IPS DF 4.7 (cell line): ENCODE measurements around the gene PID1.
"Not testable (repeated sequence)": the region's sequence is repeated elsewhere in the genome, so short reads cannot be mapped to it uniquely, and the experiment has no call there.

ENCODE experiments used
- DNase-seq: peaks from one replicate; pipeline ENCODE4 v3.0.0-alpha.2; 2013; ENCODE audit warnings: low spot score; ENCODE audit errors: extremely low read depth

The PID1 gene

DNA sequence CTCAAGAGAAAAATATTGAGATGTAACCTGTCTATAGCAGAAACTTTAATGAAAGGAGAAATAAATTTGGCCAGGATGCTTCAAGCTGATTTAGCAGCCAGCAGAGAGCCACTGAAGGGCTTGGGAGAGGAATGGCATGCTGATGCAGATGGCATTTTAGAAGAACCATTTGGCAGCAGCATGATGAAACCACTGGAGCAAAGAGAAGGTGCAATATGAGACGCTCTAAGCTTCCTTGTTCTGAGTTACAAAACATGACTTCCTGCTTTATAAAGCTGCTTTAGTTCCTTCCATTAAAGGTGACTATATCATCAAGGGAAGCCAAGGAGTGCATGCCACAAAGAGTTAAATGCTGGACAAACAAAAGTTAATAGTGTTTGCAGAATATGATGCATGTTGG is 189.7 kb downstream of the PID1 start:
- DNase-seq, result no peak

DNA sequence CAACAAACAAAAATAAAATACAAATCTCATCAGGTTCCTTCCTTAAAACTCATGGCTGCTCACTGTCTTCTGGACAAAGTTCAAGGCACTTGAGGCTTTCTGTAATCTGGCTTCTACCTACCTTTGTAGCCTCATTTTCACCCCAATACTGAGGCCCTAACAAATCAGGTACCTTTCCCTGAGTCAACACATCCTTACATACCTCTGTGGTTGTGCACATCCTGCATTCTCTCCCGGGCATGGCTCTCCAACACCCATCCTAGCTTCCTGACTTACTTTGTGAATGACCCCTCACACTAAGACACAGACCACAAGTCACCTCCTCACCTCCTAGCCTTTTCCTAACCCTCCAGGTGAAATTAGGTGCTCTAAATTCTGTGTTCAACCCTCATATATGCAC is 190.9 kb downstream of the PID1 start:
- no peak for DNase-seq

DNA sequence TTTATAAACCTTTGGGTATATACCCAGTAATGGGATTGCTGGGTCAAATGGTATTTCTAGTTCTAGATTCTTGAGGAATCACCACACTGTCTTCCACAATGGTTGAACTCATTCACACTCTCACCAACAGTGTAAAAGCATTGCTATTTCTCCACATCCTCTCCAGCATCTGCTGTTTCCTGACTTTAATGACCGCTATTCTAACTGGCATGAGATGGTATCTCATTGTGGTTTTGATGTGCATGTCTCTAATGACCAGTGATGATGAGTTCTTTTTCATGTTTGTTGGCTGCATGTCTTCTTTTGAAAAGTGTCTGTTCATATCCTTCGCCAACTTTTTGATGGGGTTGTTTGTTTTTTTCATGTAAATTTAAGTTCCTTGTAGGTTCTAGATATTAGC is 194.2 kb downstream of the PID1 start:
- DNase-seq, result not testable (repeated sequence)

DNA sequence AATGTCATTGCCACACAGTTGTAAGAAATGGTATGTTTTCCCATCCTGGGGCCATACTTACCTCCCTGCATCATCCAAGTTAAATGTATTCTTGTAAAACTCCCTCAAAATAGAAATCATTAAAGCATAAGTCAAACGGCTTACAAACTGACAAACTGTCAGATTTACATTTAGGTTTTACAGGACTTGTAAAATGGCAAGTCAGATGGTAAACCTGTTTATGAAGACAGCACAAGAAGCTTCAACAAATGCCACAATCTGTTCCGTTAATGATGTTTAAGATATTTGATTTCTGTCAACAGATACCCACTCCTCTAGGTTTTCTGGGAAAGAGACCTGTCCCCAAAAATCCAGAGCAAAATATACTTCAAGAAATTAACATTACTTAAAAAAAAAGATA is 197.2 kb downstream of the PID1 start:
- no peak for DNase-seq

DNA sequence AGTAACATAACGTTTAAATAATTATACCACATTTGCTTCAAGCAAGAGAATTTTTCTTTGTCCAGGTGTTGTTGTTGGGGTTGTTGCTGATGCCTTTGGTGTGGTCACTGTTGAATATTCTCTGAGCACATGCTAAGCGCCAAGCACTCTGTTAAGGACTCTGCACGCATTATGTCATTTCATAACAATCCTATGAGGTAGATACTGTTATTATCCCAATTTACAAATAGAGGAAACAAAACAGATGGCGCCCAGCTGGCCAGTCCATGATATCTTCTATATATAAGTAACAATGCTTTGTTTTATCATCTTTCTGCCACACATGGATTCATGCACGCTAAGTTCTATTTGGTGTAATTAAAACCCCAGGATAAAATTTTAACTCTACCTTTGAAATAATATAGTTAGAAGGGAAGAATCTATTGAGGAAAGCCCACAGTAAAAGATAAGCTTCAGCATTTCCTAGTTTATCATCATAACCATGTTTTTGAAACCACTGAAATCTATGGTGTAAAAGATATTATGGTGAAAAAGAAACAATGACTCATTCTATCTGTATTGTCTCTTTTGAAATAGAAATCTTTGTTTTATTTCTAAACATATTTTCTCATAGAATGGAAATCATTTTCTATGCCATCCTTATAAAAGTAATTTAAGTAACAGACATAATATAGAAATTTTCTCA is 199.7 kb downstream of the PID1 start:
- no peak for DNase-seq

DNA sequence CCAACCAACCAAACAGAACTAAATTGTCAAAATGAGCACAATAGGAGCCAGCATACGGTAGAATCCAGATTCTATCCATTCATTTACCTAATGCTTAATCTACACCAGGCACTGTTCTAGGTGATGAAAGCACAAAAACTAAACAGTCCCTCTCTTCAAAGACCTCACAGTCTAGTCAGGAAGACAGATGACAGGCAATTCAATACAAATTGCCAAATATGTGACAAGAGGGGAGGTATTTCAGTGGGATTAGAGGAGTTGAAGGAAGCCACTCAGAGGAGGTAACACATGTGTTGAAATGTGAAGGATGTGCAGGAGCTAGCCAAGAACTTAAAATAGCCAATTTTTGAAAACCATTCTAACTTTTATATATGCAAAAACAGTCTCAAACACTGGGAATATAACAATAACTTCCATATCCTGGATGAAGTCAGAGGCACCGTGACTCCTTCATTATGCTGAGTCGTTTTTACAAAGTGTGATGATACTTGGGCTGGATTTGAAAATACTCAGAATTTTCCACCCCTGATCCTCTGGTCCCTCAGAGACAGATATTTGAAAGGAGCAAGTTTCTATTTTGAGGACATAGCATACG is 204.9 kb downstream of the PID1 start:
- no peak for DNase-seq

DNA sequence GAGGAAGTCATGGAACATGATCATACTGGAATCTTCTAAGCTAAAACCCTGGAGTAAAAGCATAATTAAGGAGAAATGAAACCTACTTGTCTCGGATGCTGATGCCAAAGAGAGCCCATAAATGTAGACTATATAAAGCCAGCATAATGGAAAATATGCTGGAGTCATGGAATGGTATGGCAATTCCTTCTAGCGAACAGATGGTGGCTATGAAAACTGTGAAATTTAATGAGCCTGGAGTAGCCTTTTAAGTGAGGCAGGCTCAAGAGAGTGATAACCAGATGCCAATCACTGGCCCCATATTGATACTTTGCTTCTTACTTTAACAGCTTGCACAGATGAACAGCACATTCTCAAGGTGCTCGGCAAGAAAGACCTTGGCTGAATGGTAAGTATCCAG is 206.3 kb downstream of the PID1 start:
- DNase-seq, result no peak

DNA sequence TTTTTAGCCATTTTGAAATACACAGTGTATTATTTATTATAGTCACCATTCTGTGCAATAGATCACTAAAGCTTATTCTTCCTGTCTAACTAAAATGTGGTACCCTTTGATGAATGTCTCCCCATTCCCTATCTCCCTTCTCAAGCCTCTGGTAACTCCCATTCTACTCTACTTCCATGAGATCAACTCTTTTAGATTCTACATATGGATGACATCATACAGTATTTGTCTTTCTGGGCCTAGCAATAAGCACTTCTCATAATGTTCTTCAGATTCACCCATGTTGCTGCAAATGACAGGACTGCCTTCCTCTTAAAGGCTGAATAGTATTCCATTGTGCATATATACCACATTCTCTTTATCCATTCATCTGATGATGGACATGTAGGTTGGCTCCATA is 210.9 kb downstream of the PID1 start:
- DNase-seq, result no peak

DNA sequence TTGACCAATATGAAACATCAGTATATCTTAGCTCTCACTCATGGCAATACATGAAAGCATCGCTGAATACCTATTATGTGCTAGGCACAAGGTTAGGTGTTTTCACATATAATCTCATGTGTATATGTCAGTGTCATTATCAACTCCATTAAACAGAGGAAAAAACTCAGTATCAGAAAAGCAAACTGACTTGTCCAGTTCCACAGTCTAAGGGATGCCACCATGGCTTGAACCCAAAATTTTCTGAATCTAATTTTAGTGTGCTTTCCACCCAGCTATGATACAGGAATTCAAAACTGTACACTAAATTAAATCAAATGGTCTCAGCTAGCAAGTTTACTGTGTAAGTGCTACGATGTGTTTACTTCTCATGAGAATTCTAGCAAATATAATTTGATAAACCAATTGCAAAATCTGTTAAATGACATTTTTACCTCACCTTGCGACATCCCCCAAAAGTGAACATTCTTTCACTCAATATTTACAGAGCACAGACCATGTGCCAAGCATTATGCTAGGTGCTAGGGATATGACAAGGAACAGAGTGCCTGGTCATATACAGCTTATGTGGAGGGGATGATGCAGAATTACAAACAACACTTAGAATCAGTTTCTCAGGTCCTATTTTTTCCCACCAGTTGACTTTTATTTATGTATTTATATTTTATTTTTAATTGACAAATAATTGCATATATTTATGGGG is 211.6 kb downstream of the PID1 start:
- no peak for DNase-seq

DNA sequence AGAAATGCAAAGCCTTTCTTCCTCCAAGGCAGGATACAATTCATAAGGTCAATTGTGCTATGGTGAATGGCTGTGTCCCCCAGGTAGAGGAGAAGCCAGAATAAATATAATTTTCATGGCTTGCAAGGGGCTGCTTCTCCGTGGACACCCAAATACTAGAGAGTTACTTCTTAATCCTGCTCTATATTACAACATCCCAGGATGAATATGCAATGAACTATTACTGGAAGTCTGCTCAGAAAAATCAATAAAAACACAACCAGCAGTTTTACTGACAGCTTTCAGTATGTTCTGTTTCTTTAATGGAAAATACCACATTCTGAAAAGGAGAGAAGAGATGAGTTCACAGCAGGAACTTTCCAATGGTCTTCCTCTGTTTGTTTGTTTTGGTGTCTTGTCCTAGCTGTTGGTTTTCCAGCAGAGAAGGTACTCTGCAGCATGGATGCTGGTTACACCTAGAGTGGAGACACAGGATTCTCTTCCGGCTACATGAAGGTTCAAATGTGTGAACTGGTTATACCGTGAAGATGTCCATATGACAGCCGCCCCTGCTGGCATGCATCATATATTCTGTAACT is 213.0 kb downstream of the PID1 start:
- no peak for DNase-seq

DNA sequence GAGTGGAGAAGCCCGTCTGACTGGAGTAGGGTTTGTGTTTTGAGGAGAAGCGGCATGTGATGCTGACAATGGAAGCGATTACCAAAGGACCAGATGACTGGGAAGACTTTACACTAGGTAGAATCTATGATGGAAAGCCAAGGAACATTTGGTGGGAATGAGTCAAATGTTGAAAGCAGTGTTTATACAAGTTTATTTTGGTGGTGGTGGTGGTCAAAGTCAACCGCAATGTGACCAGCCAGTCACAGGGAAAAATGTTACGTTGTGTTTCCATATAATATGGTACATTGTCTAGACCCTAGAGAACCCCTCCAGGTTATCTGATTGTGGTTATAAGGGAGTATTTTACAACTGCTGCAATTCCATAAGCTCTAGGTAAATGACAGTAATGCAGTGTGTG is 216.8 kb downstream of the PID1 start:
- DNase-seq, result no peak

DNA sequence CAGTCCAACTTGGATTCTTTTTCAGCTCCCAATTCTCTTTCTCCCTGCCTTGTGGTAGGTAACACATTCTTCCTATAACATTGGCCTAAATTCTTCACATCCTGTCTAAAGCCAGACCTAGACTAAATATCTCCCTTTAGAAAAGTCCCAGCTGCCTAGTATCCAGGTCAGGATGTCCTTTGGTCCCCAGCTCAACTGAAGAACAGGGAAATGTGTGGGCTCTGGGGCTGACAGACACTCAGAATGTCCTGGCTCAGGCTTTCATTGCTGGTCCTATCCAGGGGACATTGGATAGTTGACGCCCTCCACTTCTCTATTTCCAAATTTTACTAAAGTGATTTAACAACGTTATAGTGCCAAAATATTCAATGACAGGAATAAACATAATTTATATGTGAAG is 219.3 kb downstream of the PID1 start:
- DNase-seq, result no peak

DNA sequence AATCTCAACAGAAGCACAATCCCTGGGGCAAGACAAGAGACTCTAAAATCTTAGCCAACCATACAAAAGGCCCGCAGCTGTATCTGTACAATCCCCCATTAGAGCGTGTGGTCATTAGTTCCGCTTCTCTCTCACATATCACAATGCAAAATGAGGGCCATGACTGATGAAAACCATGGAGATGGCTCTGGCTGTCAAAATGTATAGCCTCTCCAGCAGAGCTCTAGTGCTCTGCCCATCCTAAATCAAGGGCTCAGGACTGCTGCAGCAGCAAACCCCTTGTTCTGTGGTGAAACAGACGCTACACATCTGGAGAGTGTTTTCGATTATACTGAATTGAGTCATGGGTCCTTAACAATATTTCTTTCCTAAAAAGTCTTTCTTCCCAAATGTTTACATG is 221.0 kb downstream of the PID1 start:
- no peak for DNase-seq

DNA sequence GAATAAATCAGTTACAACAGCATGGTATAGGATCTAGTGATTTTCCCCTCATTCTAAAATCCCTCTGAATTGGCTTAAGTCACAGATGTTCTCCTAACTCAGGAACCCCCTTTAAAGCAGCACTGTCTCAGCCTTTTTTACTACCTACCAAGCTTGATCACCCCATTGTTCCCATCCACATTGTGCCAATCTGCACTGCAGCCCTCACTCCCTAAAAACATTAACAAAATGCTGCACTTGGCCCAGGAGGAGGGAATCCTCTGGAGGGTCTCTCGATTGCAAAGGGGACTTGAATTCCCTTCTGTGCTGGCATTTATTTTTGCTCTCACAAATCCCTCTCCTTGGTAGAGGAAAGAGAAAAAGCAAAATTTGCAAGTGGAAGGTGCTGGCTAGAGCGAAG is 223.0 kb downstream of the PID1 start:
- no peak for DNase-seq

DNA sequence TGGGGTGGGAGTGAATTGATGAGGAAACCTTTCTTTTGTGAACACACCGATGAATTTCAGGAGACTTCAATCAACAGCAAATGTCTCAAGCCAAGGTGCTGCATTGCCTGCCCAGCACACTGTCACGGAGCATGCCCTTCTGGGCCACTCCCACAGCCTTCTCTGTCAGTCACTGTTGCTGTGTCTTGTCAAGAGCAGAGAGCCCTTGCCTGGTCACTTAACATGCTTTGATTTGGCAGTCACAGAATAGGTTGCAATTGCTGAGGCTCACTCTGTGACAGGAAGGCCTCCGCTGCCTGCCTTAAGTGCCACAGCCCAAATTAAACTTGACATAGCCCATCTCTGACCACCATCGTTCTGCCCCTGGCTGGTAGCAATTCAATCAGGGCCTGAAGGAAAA is 225.4 kb downstream of the PID1 start:
- no peak for DNase-seq

DNA sequence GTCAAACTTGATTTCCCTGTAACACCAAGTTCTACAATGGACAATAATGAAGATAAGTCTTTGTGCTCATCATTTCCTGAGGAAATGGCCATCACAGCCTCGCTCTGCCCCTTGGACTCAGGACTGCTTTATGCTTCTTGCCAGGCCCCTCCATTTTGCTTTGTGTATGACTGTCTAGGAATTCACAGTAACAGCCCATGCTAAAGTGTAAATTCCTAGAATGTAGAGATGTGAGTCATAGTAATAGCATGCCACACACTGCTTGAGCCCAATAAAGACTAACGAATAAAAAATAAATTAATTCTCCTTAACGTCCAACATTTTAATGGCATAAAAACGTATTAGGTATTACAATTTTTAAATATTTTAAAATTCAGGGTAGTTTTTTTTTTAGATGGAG is 226.5 kb downstream of the PID1 start:
- DNase-seq, result no peak

DNA sequence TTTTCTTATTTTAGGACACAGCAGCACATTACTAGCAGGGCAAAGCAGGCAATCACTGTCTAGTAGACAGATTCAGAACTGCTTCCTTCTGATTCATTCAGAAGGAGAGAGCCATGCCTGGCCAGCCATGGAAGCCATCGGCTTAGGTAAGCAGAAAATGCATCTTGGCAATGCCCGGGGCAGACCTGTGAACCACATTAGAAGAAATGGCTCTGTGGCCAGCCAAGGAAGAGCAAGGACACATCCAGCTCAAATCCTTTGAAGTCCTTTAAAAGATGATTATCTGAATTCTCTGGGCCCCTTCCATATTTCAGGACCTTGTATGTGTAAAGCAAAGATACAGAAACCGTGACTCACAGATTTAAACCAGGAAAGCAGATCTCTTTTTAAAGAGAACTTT is 227.4 kb downstream of the PID1 start:
- DNase-seq, result no peak

DNA sequence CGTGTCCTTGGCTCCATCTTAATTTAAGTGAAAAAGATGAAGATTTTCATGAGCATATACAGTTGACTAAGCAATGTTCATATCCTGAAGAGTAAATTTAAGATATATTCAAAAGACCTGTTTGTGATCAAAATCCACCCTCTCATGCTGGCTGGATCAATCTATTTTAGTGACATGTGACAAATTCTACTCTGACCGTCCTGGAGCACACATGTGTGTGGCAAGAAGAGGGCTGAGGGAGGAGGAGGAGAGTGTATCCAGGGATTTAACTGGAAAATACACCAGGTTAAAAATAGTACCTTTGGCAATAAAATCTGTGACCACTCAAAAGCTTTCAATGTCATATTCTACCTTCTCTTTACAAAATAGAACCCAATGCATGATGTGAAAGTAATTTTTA is 228.7 kb downstream of the PID1 start:
- DNase-seq, result no peak

DNA sequence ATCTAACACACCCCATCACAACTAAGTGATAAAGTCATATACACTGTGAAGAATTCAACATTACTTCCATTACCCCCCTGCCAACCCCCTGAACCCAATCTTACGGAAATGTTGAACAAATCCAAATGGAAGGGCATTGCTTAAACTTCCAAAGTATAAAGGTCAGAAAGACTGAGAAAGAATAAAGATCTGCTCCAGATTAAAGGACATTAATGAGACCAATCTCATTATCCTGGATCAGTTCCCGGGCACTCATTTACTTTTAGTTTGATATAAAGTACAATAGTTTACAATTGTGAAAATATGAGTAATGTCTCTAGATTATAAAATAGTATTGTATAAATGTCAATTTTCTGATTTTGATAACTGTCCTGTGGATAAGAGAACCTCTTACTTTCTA is 229.4 kb downstream of the PID1 start:
- DNase-seq, result no peak

DNA sequence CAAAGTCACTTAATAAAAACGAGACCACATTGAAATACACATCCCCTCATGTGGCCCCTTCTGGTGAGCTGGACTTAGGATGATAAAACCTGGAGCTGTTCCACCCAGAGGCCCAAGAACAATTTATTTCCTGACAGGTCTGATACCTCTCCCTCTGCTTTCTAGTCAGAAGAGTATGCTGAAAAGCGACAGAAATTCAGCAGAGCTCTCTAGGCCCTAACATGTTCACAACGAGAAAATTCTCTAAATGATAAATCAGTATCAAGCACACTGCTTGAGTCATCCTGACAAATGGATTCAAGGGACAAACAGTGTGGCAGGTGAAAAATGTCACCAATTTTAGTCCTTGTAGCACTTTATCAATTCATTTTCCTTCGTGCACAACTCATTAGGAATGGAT is 233.5 kb downstream of the PID1 start:
- DNase-seq, result no peak

DNA sequence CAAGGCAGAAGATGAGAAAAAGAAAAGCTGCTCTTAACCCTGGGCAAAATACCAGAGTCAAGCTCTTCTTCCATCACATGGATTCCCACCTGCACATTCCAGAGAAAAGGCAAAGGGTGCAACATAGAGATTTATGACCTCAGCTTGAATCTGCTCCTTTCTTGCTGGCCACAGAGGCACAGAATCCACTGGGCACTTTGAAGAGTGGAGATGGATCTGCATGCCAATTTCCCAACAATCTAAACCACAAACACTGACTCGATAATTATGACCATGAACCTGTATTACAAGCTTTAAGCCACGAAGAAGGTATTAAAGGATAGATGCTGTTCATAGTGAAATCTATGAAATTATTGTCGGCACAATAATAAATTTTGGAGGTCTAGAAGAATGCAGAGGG is 237.3 kb downstream of the PID1 start:
- no peak for DNase-seq

DNA sequence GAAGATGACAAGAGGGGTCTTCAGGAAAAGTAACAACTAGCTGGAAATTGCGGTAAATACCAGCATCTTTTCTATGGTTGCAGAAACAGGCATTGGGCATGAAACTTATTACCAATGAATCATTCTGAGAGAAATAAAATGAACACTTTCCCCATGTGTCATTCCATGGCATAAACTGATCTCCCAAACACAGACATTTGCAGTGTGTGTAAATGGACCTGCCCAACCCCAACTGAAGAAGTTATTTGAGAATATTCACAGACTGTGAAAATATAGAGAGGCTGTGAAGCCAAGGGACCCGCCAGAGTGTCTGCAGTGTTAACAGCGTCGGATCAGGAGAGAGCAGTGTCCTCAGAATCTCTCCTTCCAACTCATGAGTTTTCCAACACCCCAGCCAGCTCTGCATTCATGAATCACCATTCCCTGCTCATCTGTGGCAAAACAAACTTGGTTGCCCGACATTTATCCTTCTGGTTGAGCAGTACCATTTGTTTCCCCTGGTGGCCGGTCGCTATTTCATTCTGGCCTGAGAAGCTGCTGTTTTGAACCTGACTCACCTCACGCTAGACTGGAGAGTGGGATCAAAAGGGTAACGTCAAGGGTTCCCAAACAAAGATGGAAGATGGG is 238.4 kb downstream of the PID1 start:
- DNase-seq, result no peak
